B cell (primary cell): ENCODE measurements around the gene PRKCZ. TPM values are rescaled to one million over a fixed set of nuclear protein-coding genes. Genes with fewer than 3 reads are reported as not detected.
A peak's percentile ranks its signal among the peaks of the same experiment; 100 is the strongest.

ENCODE experiments used
- ATAC-seq: fragments of 200-7000 bp; cut with Tn5 transposase; one replicate; pipeline ENCODE4 v1.10.0; 2021; ENCODE audit warnings: low read depth, mild to moderate bottlenecking, moderate number of reproducible peaks, moderate library complexity
- CTCF ChIA-PET: fragments of 350-600 bp; sonication (Branson Sonifier 250); formaldehyde crosslinking; loops from one replicate; lab custom pipeline; 2021; ENCODE audit warnings: antibody characterized with exemption, inconsistent platforms; lab: Charles Lee
- POLR2A ChIA-PET: fragments of 350-600 bp; sonication (Branson Sonifier 250); formaldehyde crosslinking; loops from one replicate; lab custom pipeline; 2021; ENCODE audit warnings: antibody characterized with exemption; lab: Charles Lee
- DNase-seq: peaks from one replicate; pipeline ENCODE4 v3.0.0; 2013
- H2AFZ ChIP-seq: 2 replicates; pipeline ENCODE4 v1.6.1; 2012; ENCODE audit warnings: mild to moderate bottlenecking, low read depth, low read length; ENCODE audit not compliant: insufficient read depth, poor library complexity, severe bottlenecking
- H3K27ac ChIP-seq, 2 donors: 1 replicate in 1 of 2; 2 replicates in 1 of 2; pipeline ENCODE4 v1.5.1; 2012 to 2013; ENCODE audit warnings: low read length in 2 of 2, mild to moderate bottlenecking in 2 of 2, moderate library complexity in 1 of 2
- H3K27me3 ChIP-seq, 4 experiments: fragments of 200-600 bp in 1 of 4; sonication (generic) in 1 of 4; replicated peaks in 1 of 4; 1 replicate in 2 of 4; 2 replicates in 2 of 4; pipeline versions ENCODE4 v1.6.1 to v1.7.0; 2013 to 2016; ENCODE audit warnings: low read length in 3 of 4, mild to moderate bottlenecking in 2 of 4, mixed read lengths in 1 of 4, moderate library complexity in 1 of 4; ENCODE audit not compliant: insufficient read depth in 4 of 4, control insufficient read depth in 3 of 4; ENCODE audit errors: control extremely low read depth in 1 of 4
- H3K36me3 ChIP-seq, 2 experiments: replicated peaks in 1 of 2; 1 replicate in 1 of 2; 2 replicates in 1 of 2; pipeline versions ENCODE4 v1.6.1 to v1.7.1; 2013; ENCODE audit warnings: low read length in 1 of 2; ENCODE audit not compliant: insufficient read depth in 2 of 2, control insufficient read depth in 1 of 2; ENCODE audit errors: control extremely low read depth in 1 of 2, extremely low read depth in 1 of 2
- H3K4me1 ChIP-seq, 2 donors: fragments of 200-600 bp in 1 of 2; sonication (generic) in 1 of 2; 1 replicate in 1 of 2; 2 replicates in 1 of 2; pipeline versions ENCODE4 v1.5.1 to v1.6.1; 2013 to 2017; ENCODE audit warnings: low read length in 2 of 2; ENCODE audit not compliant: control insufficient read depth in 2 of 2, insufficient read depth in 2 of 2
- H3K4me2 ChIP-seq: replicated peaks from 2 replicates; pipeline ENCODE3; 2012; ENCODE audit warnings: mild to moderate bottlenecking, low read depth, low read length; ENCODE audit not compliant: poor library complexity, severe bottlenecking
- H3K4me3 ChIP-seq, 5 experiments: fragments of 200-600 bp in 1 of 5; sonication (generic) in 1 of 5; 1 replicate in 3 of 5; 2 replicates in 2 of 5; pipeline versions ENCODE4 v1.5.1 to v1.7.0; 2011 to 2016; ENCODE audit warnings: low read length in 4 of 5, mild to moderate bottlenecking in 4 of 5, low read depth in 2 of 5, control low read depth in 1 of 5, moderate library complexity in 1 of 5; ENCODE audit not compliant: insufficient read depth in 1 of 5; ENCODE audit errors: control extremely low read depth in 1 of 5, extremely low read depth in 1 of 5
- H3K79me2 ChIP-seq: fragments of 200-600 bp; sonication (generic); one replicate; pipeline ENCODE4 v1.6.0; 2016; ENCODE audit warnings: low read length; ENCODE audit not compliant: control insufficient read depth, insufficient read depth
- H3K9ac ChIP-seq: fragments of 200-600 bp; sonication (generic); 2 replicates; pipeline ENCODE4 v1.6.1; 2017; ENCODE audit warnings: mild to moderate bottlenecking, low read length, moderate library complexity
- H3K9me3 ChIP-seq, 3 donors: one replicate each; pipeline versions ENCODE4 v1.6.1 to v1.7.1; 2013; ENCODE audit warnings: low read length in 2 of 3; ENCODE audit not compliant: control insufficient read depth in 2 of 3, insufficient read depth in 1 of 3; ENCODE audit errors: control extremely low read depth in 1 of 3
- H4K20me1 ChIP-seq: 2 replicates; pipeline ENCODE4 v1.6.0; 2012; ENCODE audit warnings: mild to moderate bottlenecking, low read length; ENCODE audit not compliant: insufficient read depth, control insufficient read depth, poor library complexity, severe bottlenecking
- H3K27ac Mint-ChIP-seq: one replicate; pipeline ENCODE4 v1.8.0; 2021; ENCODE audit warnings: mixed read lengths
- H3K27me3 Mint-ChIP-seq: one replicate; pipeline ENCODE4 v1.8.0; 2021; ENCODE audit warnings: mixed read lengths
- H3K4me1 Mint-ChIP-seq: one replicate; pipeline ENCODE4 v1.8.0; 2021; ENCODE audit warnings: mixed read lengths
- H3K4me3 Mint-ChIP-seq: one replicate; pipeline ENCODE4 v1.8.0; 2021; ENCODE audit warnings: mixed read lengths
- H3K9me3 Mint-ChIP-seq: one replicate; pipeline ENCODE4 v1.8.0; 2022; ENCODE audit warnings: mixed read lengths; ENCODE audit not compliant: insufficient read depth
- EZH2 ChIP-seq: IDR thresholded peaks from 2 replicates; pipeline ENCODE4 v1.6.1; 2012; ENCODE audit warnings: borderline replicate concordance, low read depth, mild to moderate bottlenecking, moderate library complexity, low read length; ENCODE audit not compliant: insufficient read depth, poor library complexity, severe bottlenecking
- WGBS: methylation state at CpG from one replicate; pipeline ENCODE4 v1.1.5; 2013; ENCODE audit warnings: missing lambda C conversion rate; ENCODE audit not compliant: insufficient coverage; 5-methylcytosine and 5-hydroxymethylcytosine counted together
- intact Hi-C: fragments of 100-400 bp; cut with micrococcal nuclease; formaldehyde crosslinking; loops from one replicate; pipeline ENCODE4 v1.10.0; 2022
- polyA plus RNA-seq: library from polyadenylated mRNA; depleted of rRNA; stranded (reverse); fragments of >200 nt; gene quantifications from 2 replicates; pipeline ENCODE4 v1.2.3, GENCODE V29; 2012
- total RNA-seq, 2 donors: library from RNA; stranded (reverse); fragments of 120-200 nt in 1 of 2; gene quantifications; 1 replicate in 1 of 2; 2 replicates in 1 of 2; pipeline versions ENCODE4 v1.2.3 to v1.2.4, GENCODE V29; 2013 to 2022
- TF ChIP-seq, protein P1 (sequence below): fragments of 200-600 bp; IDR thresholded peaks from one replicate; pipeline ENCODE4 v1.8.0; 2022; ENCODE audit warnings: antibody characterized with exemption, mild to moderate bottlenecking

The PRKCZ gene
- total and polyA plus RNA-seq, 2 donors (not counting 1 experiment from before 2014, with no cell fraction given) = 17.9 to 53.2 TPM

DNA sequence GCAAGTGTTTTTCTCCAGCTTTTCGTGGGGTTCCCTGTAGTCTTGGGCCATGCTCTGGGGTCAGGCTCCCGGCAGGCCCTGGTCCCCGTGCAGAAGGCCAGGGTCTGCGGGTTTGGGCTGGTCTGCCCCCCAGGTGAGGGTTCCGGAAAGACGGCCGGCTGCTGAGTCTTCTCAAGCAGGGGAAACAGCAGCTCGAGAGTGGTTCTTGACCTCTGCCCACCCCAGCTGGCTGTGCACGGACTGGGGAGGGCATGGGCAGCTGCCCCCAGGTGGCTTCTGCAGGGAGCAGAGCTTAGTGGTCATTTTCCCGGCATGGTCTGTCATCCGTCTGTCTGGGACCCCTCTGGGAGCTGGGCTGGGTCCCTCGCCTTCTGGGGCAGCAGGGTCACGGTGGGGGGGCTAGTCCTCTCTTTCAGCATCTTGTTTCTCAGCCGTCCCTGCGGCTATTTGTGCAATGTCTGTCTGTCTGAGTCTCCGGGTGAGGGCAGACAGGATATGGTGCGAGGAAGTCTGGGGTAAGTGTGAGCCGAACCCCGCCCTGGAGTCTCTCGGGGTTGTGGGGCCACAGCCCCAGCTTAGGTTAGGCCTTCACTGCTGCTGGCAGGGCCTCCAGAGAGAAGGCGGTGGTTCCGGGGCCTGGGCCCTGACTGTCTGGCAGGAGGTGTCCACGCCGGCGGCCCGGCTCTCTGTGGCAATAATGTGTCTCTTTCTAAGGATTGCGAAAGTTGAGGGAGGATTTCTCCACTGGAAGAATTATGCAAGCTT, 184.0 kb downstream of the PRKCZ start:
- H3K4me2 ChIP-seq = peak overlapping the region; percentile 89
- H4K20me1 ChIP-seq = peaks cover 100% of the 10 kb centered on the region
- peak overlapping the region; percentile 97 for H3K27ac Mint-ChIP-seq
- peak overlapping the region; percentile 31 to 93 for H3K27ac ChIP-seq
- H3K9ac ChIP-seq = peak overlapping the region; percentile 51
- ChIA-PET POLR2A (interaction anchor here (0.6 to 2.6 kb wide), 9 partner anchors 12 to 81 kb away, joined by 3 to 23 read pairs (median 4); no protein-coding TSS in a partner anchor), CTCF (interaction anchor here (0.7 to 2.7 kb wide), 13 partner anchors 14 to 1322 kb away, joined by 3 to 11 read pairs (median 5); partner anchors contain the start of gene FAAP20)
- H3K27me3 ChIP-seq = no peaks in the 10 kb centered on the region
- WGBS = 18% methylated on average over 27 of the region's 27 CpGs
- peak overlapping the region; percentile 18 for H2AFZ ChIP-seq
- H3K4me1 Mint-ChIP-seq = peaks cover 81% of the 10 kb centered on the region
- H3K9me3 ChIP-seq = no peaks in the 10 kb centered on the region
- H3K4me3 ChIP-seq = peak overlapping the region in 4 of 5 experiments; percentile 3 to 49 (median 36)
- H3K4me3 Mint-ChIP-seq = peak overlapping the region; percentile 86
- ATAC-seq (peak; percentile 79), DNase-seq (peak; percentile 78)
- H3K4me1 ChIP-seq = peaks cover 77 to 96% of the 10 kb centered on the region in 2 donors
- peaks cover 0 to 11% of the 10 kb centered on the region in 2 experiments for H3K36me3 ChIP-seq
- peaks cover 100% of the 10 kb centered on the region for H3K79me2 ChIP-seq
- TF ChIP-seq, protein P1, sequence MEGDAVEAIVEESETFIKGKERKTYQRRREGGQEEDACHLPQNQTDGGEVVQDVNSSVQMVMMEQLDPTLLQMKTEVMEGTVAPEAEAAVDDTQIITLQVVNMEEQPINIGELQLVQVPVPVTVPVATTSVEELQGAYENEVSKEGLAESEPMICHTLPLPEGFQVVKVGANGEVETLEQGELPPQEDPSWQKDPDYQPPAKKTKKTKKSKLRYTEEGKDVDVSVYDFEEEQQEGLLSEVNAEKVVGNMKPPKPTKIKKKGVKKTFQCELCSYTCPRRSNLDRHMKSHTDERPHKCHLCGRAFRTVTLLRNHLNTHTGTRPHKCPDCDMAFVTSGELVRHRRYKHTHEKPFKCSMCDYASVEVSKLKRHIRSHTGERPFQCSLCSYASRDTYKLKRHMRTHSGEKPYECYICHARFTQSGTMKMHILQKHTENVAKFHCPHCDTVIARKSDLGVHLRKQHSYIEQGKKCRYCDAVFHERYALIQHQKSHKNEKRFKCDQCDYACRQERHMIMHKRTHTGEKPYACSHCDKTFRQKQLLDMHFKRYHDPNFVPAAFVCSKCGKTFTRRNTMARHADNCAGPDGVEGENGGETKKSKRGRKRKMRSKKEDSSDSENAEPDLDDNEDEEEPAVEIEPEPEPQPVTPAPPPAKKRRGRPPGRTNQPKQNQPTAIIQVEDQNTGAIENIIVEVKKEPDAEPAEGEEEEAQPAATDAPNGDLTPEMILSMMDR = no peak
- no peak for TF ChIP-seq EZH2
- H3K9me3 Mint-ChIP-seq = no peaks in the 10 kb centered on the region
- no peaks in the 10 kb centered on the region for H3K27me3 Mint-ChIP-seq
- intact Hi-C loops = loop anchor here (1.0 to 2.0 kb wide), 4 partner anchors 12 to 67 kb away; no protein-coding TSS in a partner anchor
